KMS-11 (cell line): ENCODE measurements around the gene ALS2.

ENCODE experiments used
- H2AFZ ChIP-seq: fragments of 200-600 bp; sonication (generic); 2 replicates; pipeline ENCODE4 v1.6.1; 2016; ENCODE audit warnings: antibody characterized with exemption, mixed run types, low read depth
- H3K27ac ChIP-seq: fragments of 200-600 bp; sonication (generic); 2 replicates; pipeline ENCODE4 v1.6.1; 2016; ENCODE audit warnings: mild to moderate bottlenecking, mixed run types
- H3K27me3 ChIP-seq: fragments of 200-600 bp; sonication (generic); 2 replicates; pipeline ENCODE4 v1.6.1; 2017; ENCODE audit warnings: mild to moderate bottlenecking, low read depth, mixed run types, moderate library complexity; ENCODE audit not compliant: insufficient read depth
- H3K36me3 ChIP-seq: fragments of 200-600 bp; sonication (generic); 2 replicates; pipeline ENCODE4 v1.6.1; 2017; ENCODE audit warnings: mild to moderate bottlenecking, mixed run types; ENCODE audit not compliant: insufficient read depth
- H3K4me1 ChIP-seq: fragments of 200-600 bp; sonication (generic); 2 replicates; pipeline ENCODE4 v1.6.1; 2016; ENCODE audit warnings: mild to moderate bottlenecking, low read depth, mixed run types; ENCODE audit not compliant: poor library complexity, severe bottlenecking
- H3K4me2 ChIP-seq: fragments of 200-600 bp; sonication (generic); 2 replicates; pipeline ENCODE4 v1.7.0; 2016; ENCODE audit warnings: mild to moderate bottlenecking, mixed run types
- H3K4me3 ChIP-seq: fragments of 200-600 bp; sonication (generic); IDR thresholded peaks from 2 replicates; pipeline ENCODE4 v1.6.1; 2017; ENCODE audit warnings: low read depth, low read length, mixed read lengths; ENCODE audit not compliant: insufficient read depth
- H3K79me2 ChIP-seq: fragments of 200-600 bp; sonication (generic); 2 replicates; pipeline ENCODE4 v1.6.1; 2016; ENCODE audit warnings: low read depth, mixed run types; ENCODE audit not compliant: insufficient read depth
- H3K9ac ChIP-seq: fragments of 200-600 bp; sonication (generic); 2 replicates; pipeline ENCODE4 v1.6.1; 2016; ENCODE audit warnings: mild to moderate bottlenecking, mixed run types
- H4K20me1 ChIP-seq: fragments of 200-600 bp; sonication (generic); 2 replicates; pipeline ENCODE4 v1.6.1; 2016; ENCODE audit warnings: mild to moderate bottlenecking, mixed run types; ENCODE audit not compliant: insufficient read depth
- CTCF ChIP-seq: fragments of 200-600 bp; sonication (generic); conservative IDR thresholded peaks from 2 replicates; pipeline ENCODE4 v1.6.1; 2017; ENCODE audit warnings: low read depth, mild to moderate bottlenecking, antibody characterized with exemption, low read length, moderate library complexity, mixed read lengths

Gene ALS2

GRCh38 chr2:201709049-201709448 lies 71.7 kb downstream of the ALS2 start:
- H3K4me3 ChIP-seq, result no peak overlapping the region
- H3K79me2 ChIP-seq, result no peaks in the 10 kb centered on the region
- no peak overlapping the region for H3K9ac ChIP-seq
- H3K4me1 ChIP-seq, result no peaks in the 10 kb centered on the region
- H4K20me1 ChIP-seq, result no peaks in the 10 kb centered on the region
- no peak overlapping the region for H2AFZ ChIP-seq
- H3K27ac ChIP-seq, result no peak overlapping the region
- no peak for TF ChIP-seq CTCF
- no peaks in the 10 kb centered on the region for H3K27me3 ChIP-seq
- no peak overlapping the region for H3K4me2 ChIP-seq
- H3K36me3 ChIP-seq, result no peaks in the 10 kb centered on the region

GRCh38 chr2:201707753-201708152 lies 73.0 kb downstream of the ALS2 start:
- H3K36me3 ChIP-seq, result no peaks in the 10 kb centered on the region
- TF ChIP-seq CTCF, result no peak
- no peak overlapping the region for H3K4me2 ChIP-seq
- no peak overlapping the region for H3K9ac ChIP-seq
- H3K4me1 ChIP-seq, result no peaks in the 10 kb centered on the region
- H3K27me3 ChIP-seq, result no peaks in the 10 kb centered on the region
- no peak overlapping the region for H3K4me3 ChIP-seq
- H4K20me1 ChIP-seq, result no peaks in the 10 kb centered on the region
- no peak overlapping the region for H3K27ac ChIP-seq
- H3K79me2 ChIP-seq, result no peaks in the 10 kb centered on the region
- no peak overlapping the region for H2AFZ ChIP-seq

- Histone ChIP-seq H2AFZ (no peak overlapping the region), H3K4me2 (no peak overlapping the region), H3K4me3 (no peak overlapping the region), H3K4me1 (no peaks in the 10 kb centered on the region), H3K27ac (no peak overlapping the region), H3K9ac (no peak overlapping the region), H3K79me2 (no peaks in the 10 kb centered on the region), H3K36me3 (no peaks in the 10 kb centered on the region), H4K20me1 (no peaks in the 10 kb centered on the region), H3K27me3 (no peaks in the 10 kb centered on the region)
- no peak for TF ChIP-seq CTCF
These were observed 73.6 kb downstream of the ALS2 start for GRCh38 chr2:201707142-201707541.

- no peak overlapping the region for H3K9ac ChIP-seq
These were observed 76.2 kb downstream of the ALS2 start for GRCh38 chr2:201704536-201704935.

More at GRCh38 chr2:201704536-201704935, 76.2 kb downstream of the ALS2 start:
- no peaks in the 10 kb centered on the region for H3K4me1 ChIP-seq
- no peaks in the 10 kb centered on the region for H3K79me2 ChIP-seq
- TF ChIP-seq CTCF, result no peak
- no peak overlapping the region for H3K4me2 ChIP-seq
- no peak overlapping the region for H2AFZ ChIP-seq
- no peak overlapping the region for H3K4me3 ChIP-seq
- no peak overlapping the region for H3K27ac ChIP-seq
- no peaks in the 10 kb centered on the region for H3K36me3 ChIP-seq
- H4K20me1 ChIP-seq, result no peaks in the 10 kb centered on the region
- no peaks in the 10 kb centered on the region for H3K27me3 ChIP-seq
